Erythroblast (primary cell): ENCODE results near the gene SHISA6.

Experiments
- GATA1 ChIP-seq: IDR thresholded peaks from 2 replicates; pipeline ENCODE4 v1.6.1; 2011; ENCODE audit warnings: low read depth, mild to moderate bottlenecking, control low read depth, low read length, moderate library complexity
- POLR2A ChIP-seq: IDR thresholded peaks from 2 replicates; pipeline ENCODE4 v1.6.1; 2011; ENCODE audit warnings: mild to moderate bottlenecking, low read length

DNA sequence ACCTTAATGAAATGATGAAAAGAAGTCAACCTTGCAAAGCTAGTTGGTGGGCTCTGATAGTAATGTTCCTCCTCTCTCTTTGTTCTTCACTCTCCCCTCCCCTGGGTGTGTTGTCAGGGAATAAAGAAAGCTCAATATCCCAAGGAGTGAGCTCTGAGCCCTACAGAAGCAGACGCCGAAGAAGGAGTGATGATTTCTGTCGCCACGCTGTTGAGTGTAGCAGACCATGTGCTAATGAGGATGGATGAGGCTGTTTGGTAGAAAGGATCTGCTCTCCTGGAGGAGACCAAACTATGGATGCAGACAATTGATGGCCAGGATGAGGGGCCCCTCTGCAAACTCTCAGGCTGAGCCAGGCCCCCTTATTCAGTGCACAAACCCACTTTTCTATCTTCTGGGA lies 217.3 kb downstream of the SHISA6 start:
- TF ChIP-seq POLR2A = no peak
- TF ChIP-seq GATA1 = no peak
